NOMO-1 (cell line): ENCODE measurements around the gene IRX1.

ENCODE experiments used
- DNase-seq, 2 experiments: peaks; one replicate each; lab custom pipeline; 2025; ENCODE audit not compliant: unreplicated experiment in 2 of 2; lab: John Stamatoyannopoulos, UW

The IRX1 gene

DNA sequence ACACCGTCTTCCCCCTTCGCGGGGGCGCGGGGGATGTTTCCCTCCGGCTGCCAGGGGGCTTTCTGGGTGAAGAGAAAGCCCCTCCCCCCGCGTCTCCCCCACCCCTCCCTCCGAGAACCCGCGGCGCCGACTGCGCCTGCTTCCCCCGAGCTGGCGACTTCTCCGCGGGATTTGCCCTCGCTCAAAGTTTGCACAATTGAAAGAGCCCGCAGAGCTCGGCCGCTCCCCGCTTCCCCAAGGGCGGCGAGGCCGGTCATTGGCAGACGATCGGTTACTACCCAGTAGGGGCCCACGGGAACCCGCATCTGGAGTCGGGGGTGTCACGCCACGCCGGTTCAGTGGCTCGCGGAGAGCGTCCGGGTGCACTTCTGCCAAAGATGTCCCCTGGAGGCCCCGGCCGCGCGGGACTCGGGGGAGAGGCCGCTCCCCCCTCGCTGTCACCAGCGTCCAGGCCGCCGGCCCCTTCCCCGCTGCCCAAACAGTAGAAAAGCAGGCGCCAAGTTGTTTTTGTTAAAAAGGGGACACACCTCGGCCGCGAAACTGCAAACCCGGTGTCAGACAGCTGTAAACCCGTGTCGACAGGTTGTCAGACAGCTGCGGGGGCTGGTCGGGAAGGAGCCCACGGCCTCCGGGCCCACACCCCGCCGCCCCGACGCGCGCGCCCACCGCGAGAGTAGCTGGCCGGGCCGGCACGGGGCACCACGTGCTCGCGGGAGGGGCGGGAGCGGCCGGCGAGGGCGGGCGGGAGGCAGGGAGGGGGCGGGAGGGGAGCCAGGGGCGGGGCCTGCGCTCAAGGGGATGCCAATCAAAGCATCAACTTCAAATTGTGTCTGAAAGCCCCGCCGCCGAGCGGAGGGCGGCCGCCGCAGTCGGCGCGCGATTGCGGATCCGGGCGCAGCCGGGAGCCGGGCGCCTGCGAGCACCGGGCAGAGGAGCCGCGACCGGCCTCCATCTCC, at the start of gene IRX1:
TSS of gene IRX1 (plus strand) at position 827 of the 956 bp plus-strand sequence. CDS start 274 bp downstream, outside the sequence.
- DNase-seq, result no peak

DNA sequence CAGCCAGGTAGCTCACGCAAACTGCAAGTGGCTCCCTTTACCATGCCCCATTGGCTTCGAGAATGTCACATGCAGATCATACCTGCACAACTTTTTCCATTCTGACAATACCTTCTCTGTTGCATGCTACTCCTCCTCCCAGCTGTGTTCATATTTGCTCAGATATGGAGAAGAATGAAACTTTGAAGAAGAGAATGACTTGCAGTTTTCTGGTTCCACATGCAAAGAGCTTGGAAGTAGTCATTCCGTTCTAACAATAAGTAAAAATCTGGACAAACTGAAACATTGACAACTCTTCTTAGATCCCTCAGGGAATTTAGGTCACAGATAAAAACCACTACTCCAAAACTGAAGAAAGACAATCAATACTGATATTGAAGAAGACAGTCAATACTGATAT, 49.6 kb upstream of the IRX1 start:
- no peak for DNase-seq

DNA sequence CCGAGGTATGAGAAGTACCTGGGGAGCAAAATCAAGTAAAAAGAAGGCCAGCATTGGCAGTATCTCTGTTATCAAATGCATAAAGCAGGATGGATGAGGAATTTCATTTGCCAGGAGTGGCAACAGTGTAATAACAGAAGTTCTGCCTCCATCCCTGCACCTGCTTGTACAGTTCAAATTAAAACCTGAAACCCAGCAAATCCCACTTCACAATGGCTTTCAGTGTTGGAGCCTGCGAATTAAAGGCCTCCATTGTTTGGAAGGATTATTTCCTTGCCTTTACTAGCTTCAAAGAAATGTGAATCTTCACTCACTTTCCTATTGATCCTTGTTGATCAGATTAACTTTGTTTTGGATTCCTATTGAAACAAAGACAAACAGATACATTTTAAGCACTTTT, 31.5 kb upstream of the IRX1 start:
- no peak for DNase-seq

DNA sequence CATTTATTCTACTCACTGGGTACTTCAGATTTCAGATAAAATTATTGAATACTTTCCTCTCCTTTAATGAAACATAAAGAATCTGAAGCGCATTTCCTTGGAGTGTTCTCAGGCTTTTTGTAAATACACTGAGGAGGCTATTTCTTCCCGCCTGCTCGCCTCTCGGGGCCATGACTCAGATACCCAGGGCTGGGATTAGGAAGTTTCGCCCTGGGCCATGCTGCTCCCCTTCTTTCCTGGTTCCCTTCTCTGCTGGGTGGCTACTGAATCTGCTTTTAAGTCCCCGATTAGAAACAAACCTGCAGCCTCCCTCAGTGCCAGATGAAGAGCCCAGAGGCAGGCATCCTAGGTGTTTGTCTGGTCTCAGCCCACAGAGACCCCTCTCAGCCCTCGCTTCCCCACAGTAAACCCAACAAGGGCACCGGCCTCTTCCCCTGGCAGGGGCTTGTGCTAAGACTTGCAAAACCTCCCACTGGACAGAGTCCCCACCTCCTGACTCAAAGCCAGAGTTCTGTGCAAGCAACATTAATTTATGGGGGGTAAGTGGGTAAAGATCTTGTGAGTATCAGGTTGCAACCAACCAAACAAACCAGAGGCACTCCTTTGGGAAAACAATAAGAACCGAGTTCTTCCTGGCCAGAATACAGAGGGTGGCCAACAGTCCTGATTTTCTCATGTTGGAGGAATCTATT, 30.7 kb upstream of the IRX1 start:
- no peak for DNase-seq

DNA sequence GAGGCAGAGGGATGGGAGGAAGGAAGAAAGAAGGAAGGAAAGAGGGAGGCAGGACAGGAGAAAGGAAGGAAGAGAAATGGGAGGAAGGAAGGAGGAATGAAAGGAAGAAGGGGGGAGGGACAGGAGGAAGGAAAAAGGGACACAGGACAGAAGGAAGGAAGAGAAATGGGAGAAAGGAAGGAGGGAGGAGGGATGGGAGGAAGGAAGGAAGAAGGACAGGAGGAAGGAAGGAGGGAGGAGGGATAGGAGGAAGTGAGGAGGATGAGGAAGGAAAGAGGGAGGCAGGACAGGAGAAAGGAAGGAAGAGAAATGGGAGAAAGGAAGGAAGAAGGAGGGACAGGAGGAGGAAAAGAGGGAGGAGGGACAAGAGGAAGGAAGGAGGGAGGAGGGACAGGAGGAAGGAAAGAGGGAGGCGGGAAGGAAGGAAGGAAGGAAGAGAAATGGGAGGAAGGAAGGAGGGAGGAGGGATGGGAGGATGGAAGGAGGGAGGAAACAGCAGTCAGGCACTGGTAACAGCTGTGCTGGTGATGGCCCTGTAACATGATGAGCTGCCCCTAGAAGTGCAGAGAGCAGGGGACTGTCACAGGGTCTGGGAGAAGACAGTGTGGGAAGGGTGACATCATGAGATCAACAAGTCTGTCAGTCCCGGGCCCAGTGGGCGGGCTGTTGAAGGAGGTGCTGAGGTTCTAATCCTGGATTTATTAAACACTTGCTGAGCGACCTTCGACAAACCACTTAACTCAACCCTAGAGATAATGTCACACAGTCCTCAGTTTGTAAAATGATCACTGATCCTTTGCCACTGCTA, 10.7 kb upstream of the IRX1 start:
- DNase-seq, result no peak

DNA sequence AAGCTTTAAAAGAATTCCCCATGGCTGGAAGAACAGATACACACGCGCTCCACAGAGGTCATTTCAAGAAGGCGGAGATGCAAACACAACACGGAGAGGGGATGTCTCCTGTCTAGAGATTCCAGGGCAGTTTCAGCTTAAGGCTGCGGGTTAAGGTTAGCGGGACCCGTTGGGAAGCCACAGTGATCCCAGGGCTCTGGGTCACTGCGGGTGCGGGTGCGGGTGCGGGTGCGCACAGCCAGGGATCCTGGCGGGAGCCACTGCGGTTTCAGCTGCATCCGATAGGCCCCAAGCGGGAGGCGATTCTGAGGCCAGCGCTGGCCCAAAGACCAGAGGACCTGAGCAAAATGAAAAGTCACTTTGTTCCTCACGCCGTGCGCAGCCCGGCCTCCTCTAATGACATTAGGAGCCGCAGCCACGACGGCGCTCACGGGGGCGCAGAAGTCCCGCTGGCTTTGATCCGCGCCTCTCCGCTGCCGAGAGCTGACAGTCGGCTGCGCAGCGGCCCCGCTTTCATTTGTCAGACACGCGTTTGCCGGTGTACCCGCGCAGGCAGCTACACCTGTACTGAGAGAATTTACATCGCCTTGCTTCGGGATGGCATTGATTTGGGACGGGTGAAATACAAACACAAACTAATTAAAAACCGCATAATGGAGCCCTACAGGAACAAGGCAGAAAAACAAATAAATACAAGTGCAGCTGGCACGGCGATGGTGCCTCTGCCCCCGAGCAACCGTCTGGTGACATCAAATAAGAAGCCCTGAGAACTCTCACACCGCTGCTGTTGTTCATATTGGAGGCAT, 5.3 kb upstream of the IRX1 start:
- DNase-seq, result no peak

DNA sequence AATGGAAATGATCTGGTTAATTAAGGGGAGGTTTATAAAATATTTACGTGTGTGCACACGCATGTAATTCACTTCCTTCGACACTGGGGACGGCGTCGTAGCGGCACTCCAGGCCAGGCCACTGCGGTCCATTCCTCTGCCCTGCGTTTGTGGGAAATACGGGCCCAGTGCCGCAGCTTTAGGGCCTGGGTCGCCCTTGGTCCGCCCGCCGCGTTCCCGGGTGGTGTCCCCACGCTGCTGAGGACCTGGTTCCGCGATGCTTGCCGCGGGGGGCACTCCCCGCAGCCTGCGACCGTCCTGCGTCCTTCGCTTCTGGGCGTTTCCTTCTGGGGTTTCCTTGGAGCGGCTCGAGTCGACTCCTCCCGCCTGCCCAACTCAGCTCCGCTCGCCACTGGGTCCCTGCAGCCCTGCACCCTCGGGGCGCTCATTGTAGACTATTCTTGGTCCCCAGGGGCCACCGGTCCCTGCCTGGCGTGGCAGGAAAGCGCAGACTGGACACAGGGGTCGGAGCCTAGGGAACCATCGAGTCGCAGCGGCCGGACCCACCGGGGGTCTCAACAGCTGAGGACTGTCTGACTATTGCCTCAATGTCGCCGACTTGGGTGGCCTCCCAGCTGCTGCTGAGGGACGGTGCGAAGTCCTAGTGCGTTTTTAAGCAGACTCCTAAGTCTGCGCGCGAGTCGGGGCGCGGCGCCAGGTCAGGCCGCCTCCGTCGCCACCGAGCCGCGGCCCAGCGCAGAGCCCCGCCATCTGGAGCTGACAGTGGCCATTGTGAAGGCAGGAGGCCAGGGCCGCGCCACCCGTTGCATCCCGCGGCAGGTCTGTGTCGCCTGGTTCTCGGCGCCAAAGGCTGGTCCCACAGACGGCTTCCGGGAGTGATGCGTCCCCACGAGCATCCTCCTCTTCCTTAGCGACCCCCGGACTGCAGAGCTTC, 4.4 kb upstream of the IRX1 start:
- DNase-seq, result no peak

DNA sequence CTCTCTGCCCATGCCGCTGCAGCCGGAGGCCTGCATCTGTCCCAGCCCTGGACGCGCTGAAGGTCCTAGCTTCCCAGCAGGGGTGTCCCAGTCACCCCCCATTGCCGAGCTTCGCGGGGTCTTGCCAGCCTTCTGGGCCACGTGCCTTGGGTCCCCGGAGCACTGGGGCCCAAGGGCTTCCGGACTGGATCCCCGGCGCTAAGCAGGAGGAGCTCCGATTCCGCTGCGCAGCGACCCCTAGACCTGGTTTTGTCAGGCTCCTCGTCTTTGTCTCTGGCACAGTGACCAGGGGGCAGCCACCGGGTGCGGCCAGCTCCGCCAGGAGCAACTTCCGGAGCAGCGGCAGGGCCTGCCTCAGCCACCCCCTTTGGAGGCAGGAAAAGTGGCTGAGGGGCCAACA, 3.3 kb upstream of the IRX1 start:
- no peak for DNase-seq

DNA sequence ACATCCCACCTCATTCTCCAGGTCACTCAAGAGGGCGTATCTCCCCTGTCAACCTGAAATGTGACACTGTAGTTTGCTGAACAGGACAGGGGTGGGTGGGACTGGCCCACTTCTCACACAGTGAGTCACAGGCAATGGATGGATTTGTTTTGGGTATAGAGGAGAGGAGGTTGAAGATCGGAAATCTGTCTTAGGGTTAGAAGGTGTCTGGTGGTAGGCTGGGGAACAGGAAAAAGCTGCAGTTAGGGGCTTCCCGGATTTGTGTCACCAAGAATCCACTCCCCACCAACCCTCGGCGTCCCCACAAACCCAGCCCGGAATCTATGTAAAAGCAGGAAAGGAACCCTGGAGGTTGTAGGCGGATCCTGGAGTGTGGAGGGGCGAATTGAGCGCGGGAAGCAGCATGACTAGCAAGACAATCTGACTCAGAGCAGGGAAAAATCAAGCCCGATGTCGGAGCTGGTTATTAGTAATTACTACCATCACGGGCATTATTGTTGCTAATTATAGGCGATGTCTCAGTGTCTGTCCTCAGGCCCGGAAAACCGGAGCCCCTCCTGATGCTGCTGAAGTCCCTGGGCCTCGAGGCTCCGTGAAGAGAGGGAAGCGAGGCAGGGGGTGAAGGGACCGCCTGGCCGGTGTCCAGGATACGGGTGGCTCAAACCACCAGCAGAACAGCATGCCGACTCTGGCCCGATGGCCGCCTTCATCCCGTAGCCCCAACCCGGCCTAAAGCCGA, 1.7 kb upstream of the IRX1 start:
- no peak for DNase-seq

DNA sequence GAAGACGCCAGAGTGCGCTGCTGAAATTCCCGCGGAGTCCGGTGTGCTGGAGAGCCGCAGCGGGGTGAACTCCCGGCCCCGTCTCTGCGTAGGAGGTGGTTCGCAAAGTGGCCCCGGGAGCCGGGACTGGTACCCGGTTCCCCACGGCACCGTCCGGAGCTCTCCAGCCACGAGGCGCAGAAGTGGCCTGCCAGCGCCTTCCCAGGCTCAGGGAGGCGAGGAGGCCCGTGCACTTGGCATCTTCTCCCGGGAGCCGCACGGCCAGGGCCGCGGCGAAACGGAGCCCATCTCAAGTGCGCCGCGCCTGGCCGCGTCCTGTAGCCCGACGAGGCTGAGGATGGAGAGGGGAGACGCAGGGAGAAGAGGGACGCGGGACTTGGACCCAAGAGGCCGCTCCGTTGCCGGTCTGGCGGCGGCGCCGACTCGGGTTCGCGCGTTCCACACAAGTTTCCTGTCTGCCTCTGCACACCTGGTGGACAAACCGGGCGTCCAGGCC, 1.1 kb upstream of the IRX1 start:
- no peak for DNase-seq

DNA sequence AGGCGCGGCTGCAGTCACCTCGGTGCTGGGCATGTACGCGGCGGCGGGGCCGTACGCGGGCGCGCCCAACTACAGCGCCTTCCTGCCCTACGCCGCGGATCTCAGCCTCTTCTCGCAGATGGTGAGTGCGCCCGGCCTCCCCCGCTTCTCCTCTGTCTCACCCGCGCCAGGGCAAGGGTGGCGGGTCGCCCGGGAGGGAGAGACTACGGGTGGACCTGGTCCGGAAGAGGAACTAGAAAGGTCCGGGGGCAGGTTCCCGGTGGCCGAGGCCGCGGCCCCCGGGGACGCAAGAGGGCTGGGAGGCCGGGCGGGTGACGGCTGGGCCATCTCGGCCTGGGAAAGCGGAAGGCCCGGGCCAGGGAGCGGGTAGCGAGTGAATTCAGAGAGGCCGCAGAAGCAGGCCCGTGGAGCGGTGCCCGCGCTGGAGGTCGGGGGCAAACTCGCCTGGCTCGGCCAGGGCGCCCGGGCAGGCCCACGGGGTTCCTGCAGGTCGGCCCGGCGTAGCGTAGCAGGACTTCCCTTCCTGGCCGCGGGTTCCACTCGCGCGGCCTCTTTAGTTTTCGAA, 711 bp downstream of the IRX1 start:
- DNase-seq, result no peak

DNA sequence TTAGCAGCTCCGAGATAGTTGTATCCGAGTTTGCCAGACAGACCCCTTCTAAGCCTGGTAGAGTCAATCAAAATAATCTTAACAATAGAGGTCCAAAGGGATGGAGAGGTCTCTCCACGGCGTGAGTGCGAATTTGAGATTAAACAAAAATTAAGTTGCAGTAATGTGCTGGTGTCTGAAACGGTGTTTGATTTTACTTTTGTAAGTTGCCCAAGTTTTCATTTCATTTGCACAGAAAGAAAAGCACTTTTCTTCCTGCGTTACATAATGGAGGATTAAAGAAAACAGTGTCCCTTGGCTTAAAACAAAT, 1.2 kb downstream of the IRX1 start:
- DNase-seq, result no peak

DNA sequence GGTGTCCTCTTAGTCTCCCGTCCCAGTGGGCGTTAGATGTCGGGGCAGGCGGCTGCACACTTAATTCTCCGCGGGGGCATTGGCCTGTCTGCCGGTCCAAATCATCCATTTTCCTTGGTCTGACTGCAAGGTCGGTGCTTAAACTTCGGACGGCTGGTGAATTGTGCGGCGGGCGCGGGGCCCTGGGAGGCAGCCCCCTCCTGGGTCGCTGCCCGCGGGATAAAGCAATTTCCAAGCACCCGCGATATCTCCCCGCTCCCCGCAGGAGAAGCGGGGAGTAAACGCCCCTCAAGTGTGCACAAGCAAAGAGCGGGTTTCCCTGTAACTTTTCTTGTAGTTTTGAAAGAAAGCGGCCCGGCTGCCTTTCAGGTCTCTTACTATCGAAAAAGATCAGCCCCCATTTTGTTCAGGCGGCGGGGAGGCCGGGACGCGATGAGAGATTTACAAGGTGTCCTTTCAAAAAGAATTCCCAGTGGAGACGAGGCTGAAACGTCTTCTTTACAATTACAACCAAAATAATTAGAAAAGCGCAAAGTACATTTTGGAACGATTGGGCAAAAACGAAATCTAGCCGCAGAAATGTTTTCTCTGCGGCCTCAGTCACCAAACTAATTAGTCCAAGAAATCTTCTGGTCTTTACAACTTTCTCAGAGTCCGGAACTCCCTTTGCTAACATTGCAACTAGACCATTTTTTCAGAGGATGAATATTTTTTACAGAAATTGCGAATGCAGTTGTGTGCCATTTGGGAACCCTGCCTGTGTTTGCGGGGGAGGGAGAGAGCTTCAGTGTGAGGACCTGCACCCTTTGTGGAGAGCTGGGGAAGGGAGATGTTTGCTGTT, 1.8 kb downstream of the IRX1 start:
- DNase-seq, result no peak

DNA sequence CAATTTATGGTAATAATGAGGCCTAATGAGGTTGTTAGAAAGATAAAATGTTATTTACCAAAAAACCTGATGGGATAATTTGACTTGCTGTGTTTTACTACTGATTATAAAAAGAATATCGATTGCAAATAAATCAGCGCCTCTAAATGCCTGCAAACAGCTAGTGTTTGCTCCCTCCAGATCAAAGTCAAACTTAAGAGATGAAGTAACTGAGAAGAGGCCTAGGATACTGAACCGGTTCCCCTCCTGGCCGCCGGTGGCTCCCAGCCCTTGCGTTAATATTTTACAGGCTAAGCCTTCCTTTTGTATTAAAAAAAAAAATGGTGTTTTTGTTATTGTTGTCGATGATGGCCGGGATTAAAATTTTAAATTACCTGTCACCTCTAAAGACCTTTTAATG, 2.6 kb downstream of the IRX1 start:
- DNase-seq, result no peak

DNA sequence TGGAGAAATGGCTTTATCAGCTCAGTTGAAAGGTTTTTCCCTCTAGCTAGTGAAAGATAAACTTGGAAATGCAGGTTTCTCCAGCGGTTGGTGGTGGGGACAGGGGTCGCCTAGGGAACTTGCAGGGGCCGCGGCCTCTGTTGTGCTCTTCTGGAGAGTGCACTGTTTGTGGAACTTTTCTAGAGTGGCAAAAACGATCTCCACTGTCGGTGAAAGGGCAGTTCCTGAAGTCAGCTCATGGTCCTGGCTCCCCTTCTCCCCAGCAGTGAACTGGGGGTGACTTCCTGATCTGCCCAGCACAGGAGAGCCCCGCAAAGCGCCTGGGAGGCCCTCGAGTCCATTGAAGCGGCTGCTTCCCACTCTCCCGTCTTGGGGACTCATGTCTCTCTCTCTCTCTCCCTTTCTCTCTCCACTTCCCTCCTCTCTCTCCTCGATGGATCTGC, 3.2 kb downstream of the IRX1 start:
- no peak for DNase-seq

DNA sequence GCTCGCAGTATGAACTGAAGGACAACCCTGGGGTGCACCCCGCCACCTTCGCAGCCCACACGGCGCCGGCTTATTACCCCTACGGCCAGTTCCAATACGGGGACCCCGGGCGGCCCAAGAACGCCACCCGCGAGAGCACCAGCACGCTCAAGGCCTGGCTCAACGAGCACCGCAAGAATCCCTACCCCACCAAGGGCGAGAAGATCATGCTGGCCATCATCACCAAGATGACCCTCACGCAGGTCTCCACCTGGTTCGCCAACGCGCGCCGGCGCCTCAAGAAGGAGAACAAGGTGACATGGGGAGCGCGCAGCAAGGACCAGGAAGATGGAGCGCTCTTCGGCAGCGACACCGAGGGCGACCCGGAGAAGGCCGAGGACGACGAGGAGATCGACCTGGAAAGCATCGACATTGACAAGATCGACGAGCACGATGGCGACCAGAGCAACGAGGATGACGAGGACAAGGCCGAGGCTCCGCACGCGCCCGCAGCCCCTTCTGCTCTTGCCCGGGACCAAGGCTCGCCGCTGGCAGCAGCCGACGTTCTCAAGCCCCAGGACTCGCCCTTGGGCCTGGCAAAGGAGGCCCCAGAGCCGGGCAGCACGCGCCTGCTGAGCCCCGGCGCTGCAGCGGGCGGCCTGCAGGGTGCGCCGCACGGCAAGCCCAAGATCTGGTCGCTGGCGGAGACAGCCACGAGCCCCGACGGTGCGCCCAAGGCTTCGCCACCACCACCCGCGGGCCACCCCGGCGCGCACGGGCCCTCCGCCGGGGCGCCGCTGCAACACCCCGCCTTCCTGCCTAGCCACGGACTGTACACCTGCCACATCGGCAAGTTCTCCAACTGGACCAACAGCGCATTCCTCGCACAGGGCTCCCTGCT, 3.8 kb downstream of the IRX1 start:
- DNase-seq, result no peak
